Measurements from ENCODE around the gene GRIN3A.

Gene GRIN3A

GRCh38 chr9:101631892-101632291 lies 106.6 kb downstream of the GRIN3A start:
- H3K4me3 ChIP-seq (ENCODE audit: low read depth, low read length): no peak overlapping the region
- no peak for DNase-seq (ENCODE audit: low read depth)
- TF ChIP-seq CTCF (IDR thresholded peaks at IDR 0.05; ENCODE audit: control insufficient read depth, extremely low read depth, insufficient read depth): no peak

GRCh38 chr9:101629636-101630035 lies 108.8 kb downstream of the GRIN3A start:
- no peak for TF ChIP-seq CTCF (IDR thresholded peaks at IDR 0.05; ENCODE audit: control insufficient read depth, extremely low read depth, insufficient read depth)
- H3K4me3 ChIP-seq (ENCODE audit: low read depth, low read length): no peak overlapping the region
- DNase-seq (ENCODE audit: low read depth): no peak

GRCh38 chr9:101628173-101628572 lies 110.3 kb downstream of the GRIN3A start:
- DNase-seq (ENCODE audit: low read depth): no peak
- TF ChIP-seq CTCF (IDR thresholded peaks at IDR 0.05; ENCODE audit: control insufficient read depth, extremely low read depth, insufficient read depth): no peak

GRCh38 chr9:101626295-101626694 lies 112.2 kb downstream of the GRIN3A start:
- no peak overlapping the region for H3K4me3 ChIP-seq (ENCODE audit: low read depth, low read length)
- no peak for TF ChIP-seq CTCF (IDR thresholded peaks at IDR 0.05; ENCODE audit: control insufficient read depth, extremely low read depth, insufficient read depth)
- no peak for DNase-seq (ENCODE audit: low read depth)

More at GRCh38 chr9:101628173-101628572, 110.3 kb downstream of the GRIN3A start:
- no peak overlapping the region for H3K4me3 ChIP-seq (ENCODE audit: low read depth, low read length)

GRCh38 chr9:101625876-101626275 lies 112.6 kb downstream of the GRIN3A start:
- no peak for TF ChIP-seq CTCF (IDR thresholded peaks at IDR 0.05; ENCODE audit: control insufficient read depth, extremely low read depth, insufficient read depth)

GRCh38 chr9:101620452-101620851 lies 118.0 kb downstream of the GRIN3A start:
- H3K4me3 ChIP-seq (ENCODE audit: low read depth, low read length): no peak overlapping the region
- DNase-seq (ENCODE audit: low read depth): no peak
- no peak for TF ChIP-seq CTCF (IDR thresholded peaks at IDR 0.05; ENCODE audit: control insufficient read depth, extremely low read depth, insufficient read depth)

More at GRCh38 chr9:101625876-101626275, 112.6 kb downstream of the GRIN3A start:
- no peak overlapping the region for H3K4me3 ChIP-seq (ENCODE audit: low read depth, low read length)
- DNase-seq (ENCODE audit: low read depth): no peak

- DNase-seq (ENCODE audit: low read depth): no peak
- no peak for TF ChIP-seq CTCF (IDR thresholded peaks at IDR 0.05; ENCODE audit: control insufficient read depth, extremely low read depth, insufficient read depth)
- H3K4me3 ChIP-seq (ENCODE audit: low read depth, low read length): no peak overlapping the region
These were observed 119.7 kb downstream of the GRIN3A start for GRCh38 chr9:101618698-101619097.

All from LNCaP clone FGC (cell line).